Gastrocnemius medialis (tissue), 4 donors: ENCODE results near the gene EMX1. TPM values are rescaled to one million over a fixed set of nuclear protein-coding genes. Genes with fewer than 3 reads are reported as not detected.

Experiments
- ATAC-seq, 2 donors: fragments of 150-250 bp; one replicate each; pipeline ENCODE4 v1.9.1; 2016
- DNase-seq, 2 donors: peaks; one replicate each; pipeline ENCODE4 v3.0.0-alpha.2; 2019
- H3K27ac ChIP-seq, 4 donors: fragments of 200-600 bp; sonication (generic); 1 replicate in 1 of 4; 2 replicates in 3 of 4; pipeline ENCODE4 v1.5.1; 2016 to 2018; ENCODE audit warnings: mild to moderate bottlenecking in 2 of 4, moderate library complexity in 1 of 4
- H3K27me3 ChIP-seq, 3 donors: fragments of 200-600 bp; sonication (generic) in 2 of 3; 1 replicate in 1 of 3; 2 replicates in 2 of 3; pipeline versions ENCODE4 v1.5.1 to v1.6.0; 2016 to 2019; ENCODE audit warnings: mild to moderate bottlenecking in 1 of 3, moderate library complexity in 1 of 3
- H3K36me3 ChIP-seq, 2 donors: fragments of 200-600 bp; sonication (generic) in 1 of 2; one replicate each; pipeline ENCODE4 v1.5.1; 2017 to 2018
- H3K4me1 ChIP-seq, 2 donors: fragments of 200-600 bp; sonication (generic) in 1 of 2; one replicate each; pipeline ENCODE4 v1.5.1; 2016 to 2017; ENCODE audit warnings: mild to moderate bottlenecking in 2 of 2
- H3K4me3 ChIP-seq, 4 donors: fragments of 200-600 bp; sonication (generic) in 3 of 4; 1 replicate in 1 of 4; 2 replicates in 3 of 4; pipeline ENCODE4 v1.5.1; 2016 to 2019; ENCODE audit warnings: mild to moderate bottlenecking in 2 of 4
- H3K9me3 ChIP-seq, 3 donors: fragments of 200-600 bp; sonication (generic) in 2 of 3; 1 replicate in 1 of 3; 2 replicates in 2 of 3; pipeline ENCODE4 v1.5.1; 2016 to 2019
- POLR2A ChIP-seq, 2 donors: fragments of 450-650 bp; IDR thresholded peaks; one replicate each; pipeline ENCODE4 v1.6.1; 2017; ENCODE audit warnings: antibody characterized with exemption in 2 of 2, mild to moderate bottlenecking in 2 of 2, moderate library complexity in 2 of 2
- in situ Hi-C, 4 donors: fragments of 200-750 bp; cut with MboI; loops; one replicate each; pipeline versions ENCODE4 v1.15.0 to v1.8.0; 2017; ENCODE audit warnings: low sequenced_read_pairs in 4 of 4
- intact Hi-C: fragments of 100-400 bp; cut with DNase I; formaldehyde crosslinking; loops from one replicate; pipeline ENCODE4 v1.15.1; 2023; ENCODE audit warnings: low total_unique reads
- total RNA-seq, 4 donors: library from RNA; depleted of rRNA; stranded (reverse); fragments of >200 nt; gene quantifications; one replicate each; pipeline versions ENCODE4 v1.1.0 to v1.2.3, GENCODE V29; 2016
- TF ChIP-seq, protein P1 (sequence below), 5 experiments: fragments of 450-650 bp in 3 of 5; fragments of 200-600 bp in 2 of 5; sonication (generic) in 2 of 5; IDR thresholded peaks in 4 of 5; conservative IDR thresholded peaks in 1 of 5; 1 replicate in 4 of 5; 2 replicates in 1 of 5; pipeline ENCODE4 v1.5.1; 2016 to 2019; ENCODE audit warnings: antibody characterized with exemption in 5 of 5, mild to moderate bottlenecking in 3 of 5, moderate library complexity in 3 of 5

The EMX1 gene
- total RNA-seq, 4 donors from 2014 or later, result not detected

DNA sequence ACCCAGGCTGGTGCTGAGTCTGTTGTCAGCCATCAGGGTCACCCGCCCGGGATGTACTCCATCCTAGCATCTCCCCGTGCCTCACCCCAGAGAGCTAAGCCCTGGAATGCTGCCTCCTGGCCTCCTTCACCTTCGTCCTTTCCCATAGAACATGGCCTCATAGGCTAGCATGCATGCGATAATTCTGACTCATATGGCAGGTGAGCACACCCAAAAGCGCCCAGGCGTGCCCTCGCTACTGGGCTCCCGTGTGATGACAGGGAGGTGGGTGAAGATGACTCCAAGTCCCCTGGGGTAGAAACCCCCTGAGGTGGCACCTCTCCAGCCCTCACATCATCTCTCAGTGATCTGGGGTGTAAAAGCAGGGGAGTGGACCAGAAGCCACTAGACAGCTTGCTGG lies 22.8 kb upstream of the EMX1 start:
- DNase-seq, result no peak
- Histone ChIP-seq H3K4me1 (peaks cover 5 to 16% of the 10 kb centered on the region in 2 donors), H3K27ac (no peak overlapping the region), H3K36me3 (peaks cover 0 to 13% of the 10 kb centered on the region in 2 donors), H3K4me3 (no peak overlapping the region), H3K27me3 (peaks cover 3 to 10% (median 5%) of the 10 kb centered on the region in 3 donors), H3K9me3 (no peaks in the 10 kb centered on the region)
- in situ Hi-C loops (loop anchor here in 1 of 4 donors (25.0 kb wide), 1 partner anchor 268 kb away; no protein-coding TSS in a partner anchor), intact Hi-C loops (loop anchor here (10.0 kb wide), 1 partner anchor 80 kb away; no protein-coding TSS in a partner anchor)
- ATAC-seq, result no peak
- TF ChIP-seq, protein P1, sequence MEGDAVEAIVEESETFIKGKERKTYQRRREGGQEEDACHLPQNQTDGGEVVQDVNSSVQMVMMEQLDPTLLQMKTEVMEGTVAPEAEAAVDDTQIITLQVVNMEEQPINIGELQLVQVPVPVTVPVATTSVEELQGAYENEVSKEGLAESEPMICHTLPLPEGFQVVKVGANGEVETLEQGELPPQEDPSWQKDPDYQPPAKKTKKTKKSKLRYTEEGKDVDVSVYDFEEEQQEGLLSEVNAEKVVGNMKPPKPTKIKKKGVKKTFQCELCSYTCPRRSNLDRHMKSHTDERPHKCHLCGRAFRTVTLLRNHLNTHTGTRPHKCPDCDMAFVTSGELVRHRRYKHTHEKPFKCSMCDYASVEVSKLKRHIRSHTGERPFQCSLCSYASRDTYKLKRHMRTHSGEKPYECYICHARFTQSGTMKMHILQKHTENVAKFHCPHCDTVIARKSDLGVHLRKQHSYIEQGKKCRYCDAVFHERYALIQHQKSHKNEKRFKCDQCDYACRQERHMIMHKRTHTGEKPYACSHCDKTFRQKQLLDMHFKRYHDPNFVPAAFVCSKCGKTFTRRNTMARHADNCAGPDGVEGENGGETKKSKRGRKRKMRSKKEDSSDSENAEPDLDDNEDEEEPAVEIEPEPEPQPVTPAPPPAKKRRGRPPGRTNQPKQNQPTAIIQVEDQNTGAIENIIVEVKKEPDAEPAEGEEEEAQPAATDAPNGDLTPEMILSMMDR (IDR thresholded peaks at IDR 0.05 in 4 of 5, conservative IDR thresholded peaks at IDR 0.05 in 1 of 5), result no peak
- no peak for TF ChIP-seq POLR2A (IDR thresholded peaks at IDR 0.05)

DNA sequence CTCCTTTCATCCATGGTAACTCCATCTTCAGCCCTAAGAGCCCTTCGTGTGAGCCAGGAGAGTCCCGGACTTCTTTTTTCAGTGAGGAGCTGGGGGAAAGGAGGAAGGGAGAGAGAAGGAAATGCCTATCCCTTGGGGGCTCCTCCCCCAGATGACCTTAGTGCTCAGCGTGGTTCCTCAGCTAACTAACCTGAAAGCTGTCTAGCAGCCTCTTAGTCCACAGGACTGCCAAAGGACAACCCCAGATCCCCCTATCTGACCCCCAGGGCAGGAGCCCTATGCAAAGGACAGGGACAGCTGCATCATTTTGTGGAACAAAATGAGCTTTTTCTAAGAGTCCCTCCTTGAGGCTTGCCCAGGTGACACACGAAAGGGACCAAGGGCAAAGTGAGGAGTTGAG lies 22.2 kb upstream of the EMX1 start:
- in situ Hi-C loops, result loop anchor here in 1 of 4 donors (25.0 kb wide), 1 partner anchor 267 kb away; no protein-coding TSS in a partner anchor
- H3K4me1 ChIP-seq, result peaks cover 5 to 9% of the 10 kb centered on the region in 2 donors
- no peaks in the 10 kb centered on the region for H3K9me3 ChIP-seq
- H3K36me3 ChIP-seq, result peaks cover 0 to 10% of the 10 kb centered on the region in 2 donors
- H3K27me3 ChIP-seq, result peaks cover 3 to 10% (median 5%) of the 10 kb centered on the region in 3 donors
- intact Hi-C loops, result loop anchor here (10.0 kb wide), 1 partner anchor 80 kb away; no protein-coding TSS in a partner anchor
- no peak for ATAC-seq
- H3K4me3 ChIP-seq, result no peak overlapping the region
- DNase-seq, result no peak
- no peak for TF ChIP-seq POLR2A (IDR thresholded peaks at IDR 0.05)
- TF ChIP-seq, protein P1 (IDR thresholded peaks at IDR 0.05 in 4 of 5, conservative IDR thresholded peaks at IDR 0.05 in 1 of 5), result no peak
- H3K27ac ChIP-seq, result no peak overlapping the region

DNA sequence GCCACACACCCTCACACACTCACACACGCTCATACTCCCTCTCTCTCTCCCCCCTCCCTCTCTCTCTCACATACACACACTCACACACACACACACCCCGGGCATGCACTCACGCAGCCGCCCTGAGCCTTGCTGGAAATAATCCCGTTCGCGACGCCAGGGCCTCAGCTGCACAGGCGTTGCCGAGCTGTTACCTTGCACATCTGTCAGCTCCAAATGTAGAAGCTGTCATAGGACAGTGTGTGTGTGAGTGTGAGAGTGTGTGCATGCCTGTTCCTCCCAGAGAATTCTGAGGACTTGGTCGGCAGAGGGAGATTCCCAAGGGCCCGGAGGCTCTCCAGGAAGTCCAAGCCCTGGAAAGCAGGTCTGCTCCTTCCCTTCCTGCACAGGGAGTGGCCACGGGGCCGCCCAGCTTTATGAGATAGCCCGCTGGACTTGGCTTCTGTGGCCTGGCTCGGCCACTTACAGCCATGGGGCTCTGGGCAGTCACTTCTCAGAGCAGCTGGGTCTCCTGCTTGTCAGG lies 21.5 kb upstream of the EMX1 start:
- TF ChIP-seq, protein P1 (IDR thresholded peaks at IDR 0.05 in 4 of 5, conservative IDR thresholded peaks at IDR 0.05 in 1 of 5), result no peak
- no peak for TF ChIP-seq POLR2A (IDR thresholded peaks at IDR 0.05)
- ATAC-seq, result peak in 1 of 2 donors; percentile 37
- peaks cover 5 to 6% of the 10 kb centered on the region in 2 donors for H3K4me1 ChIP-seq
- in situ Hi-C loops, result loop anchor here in 1 of 4 donors (25.0 kb wide), 1 partner anchor 266 kb away; no protein-coding TSS in a partner anchor
- intact Hi-C loops, result loop anchor here (10.0 kb wide), 1 partner anchor 79 kb away; no protein-coding TSS in a partner anchor
- peaks cover 0 to 10% of the 10 kb centered on the region in 2 donors for H3K36me3 ChIP-seq
- H3K9me3 ChIP-seq, result no peaks in the 10 kb centered on the region
- DNase-seq, result no peak
- peaks cover 3 to 10% (median 5%) of the 10 kb centered on the region in 3 donors for H3K27me3 ChIP-seq
- H3K27ac ChIP-seq, result no peak overlapping the region
- H3K4me3 ChIP-seq, result no peak overlapping the region

DNA sequence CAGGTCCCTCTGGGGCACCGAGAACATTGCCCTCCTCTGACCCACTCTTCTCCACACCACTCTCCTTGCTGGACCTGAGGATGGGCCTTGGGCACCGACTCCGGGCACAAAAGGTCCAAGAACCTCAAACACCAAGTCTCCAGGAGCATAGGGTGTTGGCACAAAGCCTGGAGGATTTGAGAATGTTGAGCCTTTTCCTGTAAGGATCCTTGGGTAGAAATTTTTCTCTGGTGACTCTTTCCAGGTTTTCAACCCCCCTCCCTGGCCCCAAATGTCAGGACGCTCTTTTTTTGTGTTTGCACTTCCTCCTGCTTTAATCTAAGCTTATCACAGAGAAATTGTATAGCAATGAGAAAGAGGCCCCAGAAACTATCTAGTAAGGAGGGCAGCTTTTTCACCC lies 20.9 kb upstream of the EMX1 start:
- intact Hi-C loops, result loop anchor here (10.0 kb wide), 1 partner anchor 78 kb away; no protein-coding TSS in a partner anchor
- H3K27me3 ChIP-seq, result peaks cover 3 to 10% (median 5%) of the 10 kb centered on the region in 3 donors
- ATAC-seq (no peak), DNase-seq (no peak)
- in situ Hi-C loops, result loop anchor here in 1 of 4 donors (25.0 kb wide), 1 partner anchor 266 kb away; no protein-coding TSS in a partner anchor
- no peaks in the 10 kb centered on the region for H3K9me3 ChIP-seq
- no peak overlapping the region for H3K27ac ChIP-seq
- TF ChIP-seq POLR2A (IDR thresholded peaks at IDR 0.05), result no peak
- TF ChIP-seq, protein P1 (IDR thresholded peaks at IDR 0.05 in 4 of 5, conservative IDR thresholded peaks at IDR 0.05 in 1 of 5), result no peak
- H3K4me1 ChIP-seq, result peaks cover 5 to 6% of the 10 kb centered on the region in 2 donors
- H3K36me3 ChIP-seq, result peaks cover 0 to 10% of the 10 kb centered on the region in 2 donors
- H3K4me3 ChIP-seq, result no peak overlapping the region
